HepG2 (cell line): ENCODE data around the gene NPBWR2. TPM values are rescaled to one million over a fixed set of nuclear protein-coding genes. Genes with fewer than 3 reads are reported as not detected.

Experiments used
- ATAC-seq: fragments of 200-7000 bp; cut with Tn5 transposase; 3 replicates; pipeline ENCODE4 v1.9.1; 2020; ENCODE audit warnings: mild to moderate bottlenecking, moderate library complexity
- BruUV-seq: library from RNA; stranded (reverse); fragments of 400-500 nt; replicated peaks from 2 replicates; lab custom pipeline; 2021; lab: Mats Ljungman, UMichigan
- CTCF ChIA-PET: fragments of 300-600 bp; formaldehyde crosslinking; extraction: SDS; loops from one replicate; lab custom pipeline; 2021; ENCODE audit warnings: low total read pairs, inconsistent platforms, low intra/inter-chr PET ratio; lab: Yijun Ruan, JAX
- POLR2A ChIA-PET: fragments of 350-600 bp; sonication (Branson Sonifier 250); formaldehyde crosslinking; loops from one replicate; lab custom pipeline; 2020; ENCODE audit warnings: antibody characterized with exemption, inconsistent platforms; lab: Yijun Ruan, JAX
- DNase-seq: peaks from one replicate; pipeline ENCODE4 v3.0.0-alpha.2; 2015; ENCODE audit warnings: low spot score
- FAIRE-seq: peaks from 3 replicates; lab custom pipeline; 2011; peaks lifted over from hg19 to GRCh38; lab: Jason Lieb, UNC
- H2AFZ ChIP-seq: one replicate; pipeline ENCODE4 v1.6.1; 2011; ENCODE audit warnings: low read length, inconsistent platforms
- H3K27ac ChIP-seq: fragments of 300-600 bp; 3 replicates; pipeline ENCODE4 v1.8.0; 2011; ENCODE audit warnings: mixed run types, mild to moderate bottlenecking, mixed read lengths, low read length, inconsistent platforms; ENCODE audit not compliant: insufficient read depth; ENCODE audit errors: extremely low read length
- H3K27me3 ChIP-seq, 2 experiments: fragments of 200-600 bp in 1 of 2; 2 replicates in 1 of 2; 3 replicates in 1 of 2; pipeline versions ENCODE4 v1.6.0 to v1.8.0; 2011; ENCODE audit warnings: low read length in 2 of 2, mild to moderate bottlenecking in 2 of 2, moderate library complexity in 2 of 2, inconsistent platforms in 1 of 2; ENCODE audit not compliant: insufficient read depth in 2 of 2, control insufficient read depth in 1 of 2
- H3K36me3 ChIP-seq, 2 experiments: fragments of 200-600 bp in 1 of 2; replicated peaks in 1 of 2; 2 replicates in 1 of 2; 3 replicates in 1 of 2; pipeline versions ENCODE4 v1.5.1 to v1.8.0; 2011; ENCODE audit warnings: low read length in 2 of 2, inconsistent platforms in 1 of 2; ENCODE audit not compliant: insufficient read depth in 2 of 2, control insufficient read depth in 1 of 2
- H3K4me1 ChIP-seq: 2 replicates; pipeline ENCODE4 v1.5.1; 2012; ENCODE audit warnings: low read length, inconsistent platforms; ENCODE audit not compliant: insufficient read depth
- H3K4me2 ChIP-seq: 2 replicates; pipeline ENCODE4 v1.6.0; 2011; ENCODE audit warnings: low read depth, low read length, inconsistent platforms
- H3K4me3 ChIP-seq, 3 experiments: fragments of 200-600 bp in 1 of 3; sonication (generic), shearing (Covaris generic) in 1 of 3; replicated peaks in 1 of 3; 2 replicates each; pipeline ENCODE4 v1.5.1; 2011 to 2016; ENCODE audit warnings: low read length in 3 of 3, inconsistent platforms in 2 of 3, low read depth in 2 of 3, mild to moderate bottlenecking in 2 of 3, control low read depth in 1 of 3, mixed read lengths in 1 of 3; ENCODE audit not compliant: insufficient read depth in 1 of 3
- H3K79me2 ChIP-seq: one replicate; pipeline ENCODE4 v1.6.1; 2011; ENCODE audit warnings: low read length, inconsistent platforms; ENCODE audit not compliant: insufficient read depth
- H3K9ac ChIP-seq: 2 replicates; pipeline ENCODE4 v1.6.0; 2011; ENCODE audit warnings: mild to moderate bottlenecking, low read depth, low read length, inconsistent platforms; ENCODE audit not compliant: insufficient read depth
- H3K9me3 ChIP-seq: 2 replicates; pipeline ENCODE4 v1.5.1; 2012; ENCODE audit warnings: mild to moderate bottlenecking, low read length
- H4K20me1 ChIP-seq: 2 replicates; pipeline ENCODE4 v1.6.0; 2011; ENCODE audit warnings: inconsistent platforms, mild to moderate bottlenecking, low read length, moderate library complexity; ENCODE audit not compliant: insufficient read depth
- BHLHE40 ChIP-seq: IDR thresholded peaks from 2 replicates; pipeline ENCODE4 v1.6.1; 2011; ENCODE audit warnings: low read length, improper control_type of control experiment
- CHCHD3 ChIP-seq: sonication (generic); formaldehyde crosslinking; IDR thresholded peaks from 2 replicates; pipeline ENCODE4 v1.8.0; 2022; ENCODE audit warnings: mild to moderate bottlenecking, missing genetic modification reagents, moderate library complexity
- SOX6 ChIP-seq, 2 experiments: fragments of 450-650 bp in 1 of 2; sonication (generic) in 1 of 2; formaldehyde crosslinking in 1 of 2; IDR thresholded peaks; 2 replicates each; pipeline versions ENCODE4 v1.4.0 to v1.6.1; 2017 to 2020; ENCODE audit warnings: antibody characterized with exemption in 1 of 2, mild to moderate bottlenecking in 1 of 2, missing genetic modification reagents in 1 of 2
- ZFP41 ChIP-seq: sonication (generic); formaldehyde crosslinking; IDR thresholded peaks from 2 replicates; pipeline ENCODE4 v1.4.0; 2020; ENCODE audit warnings: mild to moderate bottlenecking, missing genetic modification reagents, borderline replicate concordance
- ZNF124 ChIP-seq: sonication (generic); formaldehyde crosslinking; IDR thresholded peaks from 2 replicates; pipeline ENCODE4 v1.4.0; 2020; ENCODE audit warnings: missing genetic modification reagents
- ZNF296 ChIP-seq: sonication (generic); formaldehyde crosslinking; conservative IDR thresholded peaks from 2 replicates; pipeline ENCODE4 v1.5.0; 2020; ENCODE audit warnings: mild to moderate bottlenecking, missing genetic modification reagents
- ZNF432 ChIP-seq: sonication (generic); formaldehyde crosslinking; IDR thresholded peaks from 2 replicates; pipeline ENCODE4 v1.5.0; 2020; ENCODE audit warnings: missing genetic modification reagents, mild to moderate bottlenecking, borderline replicate concordance
- ZNF816 ChIP-seq: sonication (generic); formaldehyde crosslinking; IDR thresholded peaks from 2 replicates; pipeline ENCODE4 v1.8.0; 2022; ENCODE audit warnings: missing genetic modification reagents, mild to moderate bottlenecking, borderline replicate concordance
- WGBS: methylation state at CpG from one replicate; pipeline ENCODE4 v1.1.6; 2017; ENCODE audit warnings: low lambda C conversion rate; 5-methylcytosine and 5-hydroxymethylcytosine counted together
- in situ Hi-C: cut with HindIII; loops from 2 replicates; pipeline ENCODE4 v1.10.0; 2017; ENCODE audit warnings: low pct_unique_long_range_greater_than_20kb; ENCODE audit not compliant: extremely low pct_ligation_motif_present
- intact Hi-C: fragments of 100-400 bp; cut with micrococcal nuclease; formaldehyde crosslinking; loops from one replicate; pipeline ENCODE4 v1.10.0; 2022; ENCODE audit not compliant: unreplicated experiment
- polyA plus RNA-seq, 8 experiments: library from polyadenylated mRNA; depleted of rRNA in 3 of 8; stranded (reverse) in 7 of 8; unstranded in 1 of 8; fragments of >200 nt; fragmentation: Illumina TruSeq in 4 of 8; extraction: Trizol in 4 of 8; gene quantifications; 2 replicates each; pipeline versions ENCODE4 v1.2.1 to v1.2.3, GENCODE V29; 2011 to 2016; ENCODE audit warnings: low read depth in 4 of 8, missing spikeins in 1 of 8, mixed read lengths in 1 of 8; ENCODE audit not compliant: insufficient read depth in 1 of 8
- total RNA-seq, 5 experiments: library from RNA; depleted of rRNA; stranded (reverse); fragments of >200 nt; fragmentation: Illumina TruSeq; extraction: Trizol; gene quantifications; 2 replicates each; pipeline ENCODE4 v1.2.3, GENCODE V29; 2016; ENCODE audit warnings: low read depth in 1 of 5
- TF ChIP-seq, protein P1 (sequence below): sonication (generic); formaldehyde crosslinking; IDR thresholded peaks from 2 replicates; pipeline ENCODE4 v1.5.1; 2020; ENCODE audit warnings: mild to moderate bottlenecking, moderate library complexity, missing genetic modification reagents
- TF ChIP-seq, protein P2 (sequence below): sonication (generic); formaldehyde crosslinking; IDR thresholded peaks from 2 replicates; pipeline ENCODE4 v1.5.1; 2020; ENCODE audit warnings: mild to moderate bottlenecking, missing genetic modification reagents, moderate library complexity
- TF ChIP-seq, protein P3 (sequence below): sonication (generic); formaldehyde crosslinking; IDR thresholded peaks from 2 replicates; pipeline ENCODE4 v1.9.0; 2022; ENCODE audit warnings: missing genetic modification reagents, mild to moderate bottlenecking, borderline replicate concordance
- TF ChIP-seq, protein P4 (sequence below): sonication (generic); formaldehyde crosslinking; IDR thresholded peaks from 2 replicates; pipeline ENCODE4 v1.4.0; 2020; ENCODE audit warnings: missing genetic modification reagents

NPBWR2 gene
- total and polyA plus RNA-seq, 2 of the 13 experiments (the other 11 are each of a cell fraction or from before 2014, with no cell fraction given): not detected

DNA sequence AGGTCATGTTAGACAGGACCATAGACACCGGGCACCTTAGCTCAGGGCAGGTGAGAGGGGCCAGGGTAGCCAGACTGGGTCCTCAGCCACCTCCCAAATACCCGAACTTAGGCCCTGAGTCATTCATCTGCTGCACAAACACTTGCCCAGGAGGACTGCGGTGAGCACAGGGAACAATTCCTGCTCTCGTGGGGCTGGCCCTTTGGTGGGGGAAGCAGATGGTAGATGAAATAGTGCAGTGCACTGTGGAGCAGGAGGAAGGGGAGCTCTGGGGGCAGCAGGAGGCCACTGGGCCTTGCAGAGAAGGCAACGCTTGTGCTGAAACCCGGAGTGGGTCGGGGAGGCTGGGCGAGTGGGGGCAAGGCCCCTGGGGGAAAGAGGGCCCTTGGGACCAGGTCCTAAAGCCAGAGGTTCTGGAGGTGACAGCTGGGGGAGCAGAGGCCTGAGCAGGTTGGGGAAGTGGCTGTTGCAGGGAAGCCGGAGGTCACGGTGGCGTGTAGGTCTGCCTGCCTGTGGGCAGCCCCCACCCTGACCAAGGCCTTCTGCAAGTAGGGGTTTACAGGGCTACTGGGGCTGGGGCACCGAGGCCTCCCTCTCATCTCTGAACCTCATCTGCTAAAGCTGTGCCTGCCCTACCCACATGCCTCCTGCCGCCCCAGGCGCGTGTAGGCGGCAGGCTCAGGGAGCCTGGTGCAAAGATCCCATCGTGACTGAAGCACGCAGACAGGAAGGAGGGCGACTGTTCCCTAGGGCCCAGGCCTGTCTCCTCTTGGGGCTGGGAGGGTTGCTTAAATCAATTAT lies 4.7 kb upstream of the NPBWR2 start:
- Histone ChIP-seq H3K27me3 (peaks cover 40 to 81% of the 10 kb centered on the region in 2 experiments), H3K4me1 (peaks cover 21% of the 10 kb centered on the region), H3K4me2 (no peak overlapping the region), H3K9ac (no peak overlapping the region), H3K4me3 (no peak overlapping the region), H4K20me1 (peaks cover 5% of the 10 kb centered on the region; the same call in 1 of the 2 replicates), H2AFZ (no peak overlapping the region), H3K79me2 (no peaks in the 10 kb centered on the region), H3K27ac (no peak overlapping the region), H3K36me3 (no peaks in the 10 kb centered on the region), H3K9me3 (no peaks in the 10 kb centered on the region)
- 22% methylated on average over 18 of the region's 19 CpGs for WGBS
- ATAC-seq (peak; percentile 17), DNase-seq (no peak), FAIRE-seq (no peak)
- ChIA-PET POLR2A (no interaction called here), CTCF (no interaction called here)
- intact Hi-C loops: no loop called here
- in situ Hi-C loops: no loop called here
- no TSS peak for BruUV-seq
- TF ChIP-seq CHCHD3 (CRISPR knock-in tag): no peak
- TF ChIP-seq SOX6 (IDR thresholded peaks at IDR 0.05): no peak
- no peak for TF ChIP-seq SOX6 (CRISPR knock-in tag; IDR thresholded peaks at IDR 0.05)
- TF ChIP-seq ZNF432 (CRISPR knock-in tag): no peak
- no peak for TF ChIP-seq ZNF124 (CRISPR knock-in tag)
- TF ChIP-seq, protein P1, sequence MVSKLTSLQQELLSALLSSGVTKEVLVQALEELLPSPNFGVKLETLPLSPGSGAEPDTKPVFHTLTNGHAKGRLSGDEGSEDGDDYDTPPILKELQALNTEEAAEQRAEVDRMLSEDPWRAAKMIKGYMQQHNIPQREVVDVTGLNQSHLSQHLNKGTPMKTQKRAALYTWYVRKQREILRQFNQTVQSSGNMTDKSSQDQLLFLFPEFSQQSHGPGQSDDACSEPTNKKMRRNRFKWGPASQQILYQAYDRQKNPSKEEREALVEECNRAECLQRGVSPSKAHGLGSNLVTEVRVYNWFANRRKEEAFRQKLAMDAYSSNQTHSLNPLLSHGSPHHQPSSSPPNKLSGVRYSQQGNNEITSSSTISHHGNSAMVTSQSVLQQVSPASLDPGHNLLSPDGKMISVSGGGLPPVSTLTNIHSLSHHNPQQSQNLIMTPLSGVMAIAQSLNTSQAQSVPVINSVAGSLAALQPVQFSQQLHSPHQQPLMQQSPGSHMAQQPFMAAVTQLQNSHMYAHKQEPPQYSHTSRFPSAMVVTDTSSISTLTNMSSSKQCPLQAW (CRISPR knock-in tag): no peak
- TF ChIP-seq BHLHE40: no peak
- 0 out of 2 replicates have a peak, but pooled peaks have one; percentile 8 for TF ChIP-seq ZNF296
- TF ChIP-seq ZFP41 (CRISPR knock-in tag): no peak
- TF ChIP-seq, protein P2, sequence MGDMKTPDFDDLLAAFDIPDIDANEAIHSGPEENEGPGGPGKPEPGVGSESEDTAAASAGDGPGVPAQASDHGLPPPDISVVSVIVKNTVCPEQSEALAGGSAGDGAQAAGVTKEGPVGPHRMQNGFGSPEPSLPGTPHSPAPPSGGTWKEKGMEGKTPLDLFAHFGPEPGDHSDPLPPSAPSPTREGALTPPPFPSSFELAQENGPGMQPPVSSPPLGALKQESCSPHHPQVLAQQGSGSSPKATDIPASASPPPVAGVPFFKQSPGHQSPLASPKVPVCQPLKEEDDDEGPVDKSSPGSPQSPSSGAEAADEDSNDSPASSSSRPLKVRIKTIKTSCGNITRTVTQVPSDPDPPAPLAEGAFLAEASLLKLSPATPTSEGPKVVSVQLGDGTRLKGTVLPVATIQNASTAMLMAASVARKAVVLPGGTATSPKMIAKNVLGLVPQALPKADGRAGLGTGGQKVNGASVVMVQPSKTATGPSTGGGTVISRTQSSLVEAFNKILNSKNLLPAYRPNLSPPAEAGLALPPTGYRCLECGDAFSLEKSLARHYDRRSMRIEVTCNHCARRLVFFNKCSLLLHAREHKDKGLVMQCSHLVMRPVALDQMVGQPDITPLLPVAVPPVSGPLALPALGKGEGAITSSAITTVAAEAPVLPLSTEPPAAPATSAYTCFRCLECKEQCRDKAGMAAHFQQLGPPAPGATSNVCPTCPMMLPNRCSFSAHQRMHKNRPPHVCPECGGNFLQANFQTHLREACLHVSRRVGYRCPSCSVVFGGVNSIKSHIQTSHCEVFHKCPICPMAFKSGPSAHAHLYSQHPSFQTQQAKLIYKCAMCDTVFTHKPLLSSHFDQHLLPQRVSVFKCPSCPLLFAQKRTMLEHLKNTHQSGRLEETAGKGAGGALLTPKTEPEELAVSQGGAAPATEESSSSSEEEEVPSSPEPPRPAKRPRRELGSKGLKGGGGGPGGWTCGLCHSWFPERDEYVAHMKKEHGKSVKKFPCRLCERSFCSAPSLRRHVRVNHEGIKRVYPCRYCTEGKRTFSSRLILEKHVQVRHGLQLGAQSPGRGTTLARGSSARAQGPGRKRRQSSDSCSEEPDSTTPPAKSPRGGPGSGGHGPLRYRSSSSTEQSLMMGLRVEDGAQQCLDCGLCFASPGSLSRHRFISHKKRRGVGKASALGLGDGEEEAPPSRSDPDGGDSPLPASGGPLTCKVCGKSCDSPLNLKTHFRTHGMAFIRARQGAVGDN: peak; percentile 39
- no peak for TF ChIP-seq ZNF816
- TF ChIP-seq, protein P3, sequence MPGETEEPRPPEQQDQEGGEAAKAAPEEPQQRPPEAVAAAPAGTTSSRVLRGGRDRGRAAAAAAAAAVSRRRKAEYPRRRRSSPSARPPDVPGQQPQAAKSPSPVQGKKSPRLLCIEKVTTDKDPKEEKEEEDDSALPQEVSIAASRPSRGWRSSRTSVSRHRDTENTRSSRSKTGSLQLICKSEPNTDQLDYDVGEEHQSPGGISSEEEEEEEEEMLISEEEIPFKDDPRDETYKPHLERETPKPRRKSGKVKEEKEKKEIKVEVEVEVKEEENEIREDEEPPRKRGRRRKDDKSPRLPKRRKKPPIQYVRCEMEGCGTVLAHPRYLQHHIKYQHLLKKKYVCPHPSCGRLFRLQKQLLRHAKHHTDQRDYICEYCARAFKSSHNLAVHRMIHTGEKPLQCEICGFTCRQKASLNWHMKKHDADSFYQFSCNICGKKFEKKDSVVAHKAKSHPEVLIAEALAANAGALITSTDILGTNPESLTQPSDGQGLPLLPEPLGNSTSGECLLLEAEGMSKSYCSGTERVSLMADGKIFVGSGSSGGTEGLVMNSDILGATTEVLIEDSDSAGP (CRISPR knock-in tag): 0 out of 2 replicates have a peak, but pooled peaks have one; percentile 53
- TF ChIP-seq, protein P4, sequence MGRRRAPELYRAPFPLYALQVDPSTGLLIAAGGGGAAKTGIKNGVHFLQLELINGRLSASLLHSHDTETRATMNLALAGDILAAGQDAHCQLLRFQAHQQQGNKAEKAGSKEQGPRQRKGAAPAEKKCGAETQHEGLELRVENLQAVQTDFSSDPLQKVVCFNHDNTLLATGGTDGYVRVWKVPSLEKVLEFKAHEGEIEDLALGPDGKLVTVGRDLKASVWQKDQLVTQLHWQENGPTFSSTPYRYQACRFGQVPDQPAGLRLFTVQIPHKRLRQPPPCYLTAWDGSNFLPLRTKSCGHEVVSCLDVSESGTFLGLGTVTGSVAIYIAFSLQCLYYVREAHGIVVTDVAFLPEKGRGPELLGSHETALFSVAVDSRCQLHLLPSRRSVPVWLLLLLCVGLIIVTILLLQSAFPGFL: no peak
